Ishikawa (cell line): ENCODE results near the gene EIF1AD.

Experiments used
- EP300 ChIP-seq: IDR thresholded peaks from 2 replicates; pipeline ENCODE4 v1.6.1; 2012; ENCODE audit warnings: borderline replicate concordance
- FOXM1 ChIP-seq: IDR thresholded peaks from 2 replicates; pipeline ENCODE4 v1.6.1; 2012; ENCODE audit warnings: low read depth, borderline replicate concordance
- MAX ChIP-seq: IDR thresholded peaks from 2 replicates; pipeline ENCODE4 v1.6.1; 2012
- RAD21 ChIP-seq: IDR thresholded peaks from 2 replicates; pipeline ENCODE4 v1.6.1; 2012; ENCODE audit warnings: low read depth
- REST ChIP-seq: IDR thresholded peaks from 2 replicates; pipeline ENCODE4 v1.6.1; 2012; ENCODE audit warnings: low read depth, mild to moderate bottlenecking
- TCF12 ChIP-seq: IDR thresholded peaks from 2 replicates; pipeline ENCODE4 v1.6.1; 2012; ENCODE audit warnings: low read depth
- USF1 ChIP-seq: IDR thresholded peaks from 2 replicates; pipeline ENCODE4 v1.6.1; 2012

- TF ChIP-seq MAX (no peak), EP300 (no peak; the same call in 1 of the 2 replicates), REST (no peak), TCF12 (no peak), FOXM1 (no peak), RAD21 (no peak), USF1 (no peak)
Observed at GRCh38 chr11:66020618-66021357, 18.8 kb upstream of the EIF1AD start.
